Activated T-helper 1 cell treated with anti-CD3 and anti-CD28 coated beads, Interleukin-12 subunit alpha, Interleukin-12 subunit beta, Interleukin-2, Interleukin-4 antibody, amounts not matched to agents 30 ng/mL and 10 ng/mL and 1 ng/mL, durations not matched to agents 14 hours and 24 hours and 36 hours (primary cell): Measurements from ENCODE around the gene FBXO10. TPM values are rescaled to one million over a fixed set of nuclear protein-coding genes. Genes with fewer than 3 reads are reported as not detected.
A peak's percentile ranks its signal among the peaks of the same experiment; 100 is the strongest.
"Not testable (repeated sequence)": the region's sequence is repeated elsewhere in the genome, so short reads cannot be mapped to it uniquely, and the experiment has no call there.

ENCODE experiments used
- DNase-seq: peaks from one replicate; pipeline ENCODE4 v3.0.0; 2021; ENCODE audit warnings: low spot score
- H3K27ac Mint-ChIP-seq: one replicate; pipeline ENCODE4 v1.8.0; 2021; ENCODE audit warnings: mild to moderate bottlenecking, mixed read lengths
- H3K27me3 Mint-ChIP-seq: one replicate; pipeline ENCODE4 v1.8.0; 2022; ENCODE audit warnings: mild to moderate bottlenecking, moderate library complexity, mixed read lengths; ENCODE audit not compliant: insufficient read depth
- H3K36me3 Mint-ChIP-seq: one replicate; pipeline ENCODE4 v1.8.0; 2021; ENCODE audit warnings: low read depth, mixed read lengths
- H3K4me1 Mint-ChIP-seq: one replicate; pipeline ENCODE4 v1.8.0; 2021; ENCODE audit warnings: low read depth, mixed read lengths
- H3K4me3 Mint-ChIP-seq: one replicate; pipeline ENCODE4 v1.8.0; 2021; ENCODE audit warnings: mild to moderate bottlenecking, moderate library complexity, mixed read lengths
- H3K9me3 Mint-ChIP-seq: one replicate; pipeline ENCODE4 v1.8.0; 2021; ENCODE audit warnings: mixed read lengths
- intact Hi-C: fragments of 100-400 bp; cut with micrococcal nuclease; formaldehyde crosslinking; loops from one replicate; pipeline ENCODE4 v1.15.1; 2024
- total RNA-seq: library from RNA; stranded (reverse); gene quantifications from 2 replicates; pipeline ENCODE4 v1.2.3, GENCODE V29; 2022

Gene FBXO10
- total RNA-seq, 1 donor from 2014 or later, result 2.9 TPM

- no peak for DNase-seq
- Mint-ChIP-seq H3K4me3 (peak overlapping the region; percentile 76), H3K27me3 (peaks cover 12% of the 10 kb centered on the region), H3K9me3 (peaks cover 16% of the 10 kb centered on the region), H3K27ac (peak overlapping the region; percentile 74), H3K36me3 (peaks cover 2% of the 10 kb centered on the region), H3K4me1 (peaks cover 10% of the 10 kb centered on the region)
- intact Hi-C loops, result no loop called here
Observed at GRCh38 chr9:37471942-37472684, 104.1 kb downstream of the FBXO10 start.

DNA sequence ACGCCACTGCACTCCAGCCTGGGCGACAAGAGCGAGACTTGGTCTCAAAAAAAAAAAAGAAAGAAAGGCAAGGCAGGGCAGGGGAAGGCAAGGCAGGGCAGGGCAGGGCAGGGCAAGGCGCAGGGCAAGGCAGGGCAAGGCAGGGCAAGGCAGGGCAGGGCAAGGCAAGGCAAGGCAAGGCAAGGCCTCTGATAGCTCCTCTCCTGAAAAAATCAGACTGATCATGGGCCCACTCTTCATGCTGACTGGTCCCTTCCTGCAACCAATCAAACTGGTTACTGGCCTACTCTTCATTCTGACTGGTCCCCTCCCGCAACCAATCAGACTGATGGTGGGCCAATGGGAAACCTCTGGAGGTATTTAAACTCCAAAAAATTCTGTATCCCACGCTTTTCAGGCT, 107.6 kb downstream of the FBXO10 start:
- H3K27me3 Mint-ChIP-seq, result peaks cover 3% of the 10 kb centered on the region
- H3K9me3 Mint-ChIP-seq, result peaks cover 3% of the 10 kb centered on the region
- H3K4me1 Mint-ChIP-seq, result peaks cover 33% of the 10 kb centered on the region
- peaks cover 7% of the 10 kb centered on the region for H3K36me3 Mint-ChIP-seq
- intact Hi-C loops, result loop anchor here (1.0 to 10.0 kb wide), 8 partner anchors 11 to 1274 kb away; partner anchors contain the start of genes CLTA, MELK, SLC25A51 and TRMT10B
- H3K4me3 Mint-ChIP-seq, result no peak overlapping the region
- DNase-seq, result no peak
- H3K27ac Mint-ChIP-seq, result no peak overlapping the region

GRCh38 chr9:37467530-37467929, 108.7 kb downstream of the FBXO10 start:
- Mint-ChIP-seq H3K36me3 (peaks cover 12% of the 10 kb centered on the region), H3K4me1 (peaks cover 43% of the 10 kb centered on the region)
- not testable (repeated sequence) for H3K27me3 Mint-ChIP-seq, H3K27ac Mint-ChIP-seq, H3K9me3 Mint-ChIP-seq, DNase-seq, H3K4me3 Mint-ChIP-seq
- intact Hi-C loops, result loop anchor here (5.0 to 10.0 kb wide), 7 partner anchors 50 to 1273 kb away; partner anchors contain the start of genes CLTA, MELK, SLC25A51 and TRMT10B

GRCh38 chr9:37466037-37466709, 110.0 kb downstream of the FBXO10 start:
- peak overlapping the region; percentile 95 for H3K27ac Mint-ChIP-seq
- H3K36me3 Mint-ChIP-seq, result peaks cover 12% of the 10 kb centered on the region
- intact Hi-C loops, result loop anchor here (5.0 to 10.0 kb wide), 7 partner anchors 49 to 1271 kb away; partner anchors contain the start of genes CLTA, MELK, SLC25A51 and TRMT10B
- H3K27me3 Mint-ChIP-seq, result no peaks in the 10 kb centered on the region
- H3K9me3 Mint-ChIP-seq, result no peaks in the 10 kb centered on the region
- no peak for DNase-seq
- peaks cover 41% of the 10 kb centered on the region for H3K4me1 Mint-ChIP-seq
- H3K4me3 Mint-ChIP-seq, result peak overlapping the region; percentile 97

DNA sequence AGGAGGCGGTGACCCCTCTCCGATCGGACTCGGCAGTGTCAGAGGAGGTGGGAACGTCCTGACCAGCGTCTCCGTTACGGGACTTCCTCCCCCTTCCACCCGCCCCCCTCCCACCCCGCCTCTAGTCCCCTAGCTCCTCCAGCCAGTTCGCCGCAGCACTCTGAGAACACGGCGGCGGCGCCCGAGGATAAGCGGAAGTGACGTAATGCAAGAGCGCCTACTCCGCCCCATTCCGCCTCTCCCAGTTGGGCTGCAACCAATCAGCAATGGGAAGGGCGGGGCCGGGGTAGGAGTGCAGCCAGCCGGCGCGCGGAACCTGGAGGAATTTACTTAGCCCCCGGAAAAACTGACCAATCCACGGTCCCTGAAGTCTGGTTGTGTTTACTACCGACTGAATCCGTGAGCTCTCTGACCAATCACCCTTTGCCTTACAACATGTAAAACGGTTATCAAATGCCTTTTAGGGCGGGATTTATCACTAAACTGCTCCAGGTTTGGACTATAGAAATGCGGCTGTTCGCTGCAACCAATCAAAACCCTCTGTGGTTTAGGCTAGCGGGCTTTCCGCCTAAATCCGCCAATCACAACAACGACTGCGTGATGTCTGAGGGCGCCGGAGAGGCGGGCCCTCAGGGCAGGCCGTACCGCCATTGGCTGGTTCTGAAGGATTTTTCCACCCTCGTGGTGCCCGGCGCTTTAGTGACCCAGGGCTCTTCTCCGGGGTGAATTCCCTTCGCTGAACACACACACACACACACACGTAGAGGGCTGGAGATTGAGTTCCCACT, 110.7 kb downstream of the FBXO10 start, which contains the start of gene ZBTB5:
Gene ZBTB5 (minus strand): TSS at position 202 of the 788 bp plus-strand sequence. CDS start 22,899 bp downstream, outside the sequence.
- no peaks in the 10 kb centered on the region for H3K27me3 Mint-ChIP-seq
- no peaks in the 10 kb centered on the region for H3K9me3 Mint-ChIP-seq
- peak within 1 kb of the TSS; percentile 97 for H3K4me3 Mint-ChIP-seq
- peaks cover 47% of the 10 kb centered on the region for H3K4me1 Mint-ChIP-seq
- peak; percentile 98 for DNase-seq
- H3K36me3 Mint-ChIP-seq, result peaks cover 12% of the 10 kb centered on the region
- peak within 1 kb of the TSS; percentile 95 for H3K27ac Mint-ChIP-seq
- intact Hi-C loops, result loop anchor here (1.0 to 10.0 kb wide), 12 partner anchors 20 to 1271 kb away; partner anchors contain the start of genes CLTA, MELK, POLR1E and SLC25A51

DNA sequence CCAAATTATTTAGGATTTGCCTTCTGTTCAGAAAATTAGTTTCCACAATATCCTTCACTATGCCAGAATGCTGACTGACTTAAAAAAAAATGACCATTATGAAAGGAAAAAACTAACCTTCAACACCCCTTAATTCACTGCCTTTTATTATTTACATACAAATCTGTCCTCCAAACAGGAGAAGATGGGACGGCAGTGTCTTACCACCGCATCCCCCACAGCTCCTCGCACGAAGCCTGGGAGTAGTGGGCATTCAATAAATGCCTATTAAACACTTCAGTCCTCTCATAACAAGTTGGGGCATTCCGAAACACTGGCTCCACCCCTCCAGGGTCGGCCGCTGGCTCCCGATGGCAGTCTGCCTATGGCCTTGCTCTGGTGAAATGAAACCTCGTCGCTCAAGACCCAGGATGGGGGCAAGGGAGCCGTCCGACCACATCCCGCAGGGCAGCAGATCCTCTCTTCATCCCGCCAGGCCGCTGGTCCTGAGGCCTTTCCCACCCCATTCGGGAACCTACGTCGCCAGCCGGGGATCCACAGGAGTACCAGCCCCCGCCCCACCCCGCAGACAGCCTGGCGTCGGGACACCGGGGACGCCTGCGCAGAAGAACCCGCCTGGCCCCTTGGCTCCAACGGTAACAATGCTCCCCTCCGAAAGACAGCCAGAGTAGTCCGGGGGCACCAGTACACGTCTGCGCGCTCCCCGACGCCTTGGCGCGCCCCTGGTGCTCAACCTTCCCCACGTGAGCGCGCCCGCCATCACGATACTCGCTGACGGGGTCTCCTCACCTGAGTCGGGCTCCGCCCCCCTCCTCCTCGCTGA, 111.5 kb downstream of the FBXO10 start:
- peak; percentile 63 for DNase-seq
- H3K9me3 Mint-ChIP-seq, result no peaks in the 10 kb centered on the region
- no peaks in the 10 kb centered on the region for H3K27me3 Mint-ChIP-seq
- intact Hi-C loops, result loop anchor here (1.0 to 10.0 kb wide), 12 partner anchors 21 to 1270 kb away; partner anchors contain the start of genes CLTA, MELK, POLR1E and SLC25A51
- peaks cover 12% of the 10 kb centered on the region for H3K36me3 Mint-ChIP-seq
- peak overlapping the region; percentile 95 for H3K27ac Mint-ChIP-seq
- peaks cover 47% of the 10 kb centered on the region for H3K4me1 Mint-ChIP-seq
- peak overlapping the region; percentile 97 for H3K4me3 Mint-ChIP-seq

DNA sequence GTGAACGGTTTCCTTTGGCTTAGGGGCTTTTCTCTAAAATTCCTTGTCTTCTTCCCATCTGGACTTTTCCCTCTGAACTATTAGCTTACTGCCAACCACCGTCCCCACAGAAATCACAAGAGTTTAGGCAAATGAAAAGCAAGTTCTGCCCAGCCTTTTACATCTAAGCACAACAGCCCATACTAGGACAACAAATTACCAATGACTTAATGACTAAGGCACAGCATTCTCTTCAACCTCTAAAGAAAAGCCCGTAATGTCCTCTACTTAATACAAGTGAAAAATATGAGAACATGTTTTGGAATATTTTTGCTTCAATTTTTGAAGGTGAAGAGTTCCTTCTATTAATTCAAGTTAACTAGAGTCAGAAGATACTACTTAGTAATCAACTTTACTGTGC, 112.2 kb downstream of the FBXO10 start:
- no peak for DNase-seq
- Mint-ChIP-seq H3K27ac (peak overlapping the region; percentile 95), H3K4me3 (peak overlapping the region; percentile 97), H3K27me3 (no peaks in the 10 kb centered on the region), H3K4me1 (peaks cover 47% of the 10 kb centered on the region), H3K36me3 (peaks cover 14% of the 10 kb centered on the region), H3K9me3 (no peaks in the 10 kb centered on the region)
- intact Hi-C loops, result loop anchor here (2.0 to 10.0 kb wide), 4 partner anchors 159 to 1269 kb away; partner anchors contain the start of genes CLTA and MELK

Other genes starting within 250 kb of the FBXO10 start
- gene GRHPR, start 153.7 kb downstream of the FBXO10 start, total RNA-seq, result 74.8 and 75.7 TPM in 2 replicates
- 9.6 and 11.2 TPM in 2 replicates for gene ZBTB5, start 110.9 kb downstream of the FBXO10 start, total RNA-seq
- gene POLR1E, start 90.4 kb downstream of the FBXO10 start, total RNA-seq, result 59.8 and 61.0 TPM in 2 replicates
- gene TOMM5, start 16.2 kb upstream of the FBXO10 start, total RNA-seq, result 174 and 175 TPM in 2 replicates
- gene FRMPD1, start 74.6 kb upstream of the FBXO10 start, total RNA-seq, result 0.03 TPM in 1 of 2 replicates, not detected in the other
- 10.0 and 11.8 TPM in 2 replicates for gene TRMT10B, start 177.4 kb upstream of the FBXO10 start, total RNA-seq
- 94.8 and 116 TPM in 2 replicates for gene EXOSC3, start 208.7 kb upstream of the FBXO10 start, total RNA-seq
- gene DCAF10, start 224.4 kb upstream of the FBXO10 start, total RNA-seq, result 18.5 and 19.4 TPM in 2 replicates